Stimulated activated effector memory CD8-positive, alpha-beta T cell treated with anti-CD3 and anti-CD28 coated beads, Interleukin-12 subunit alpha, Interleukin-12 subunit beta, amount 100 ng/mL, for 72 hours (primary cell): ENCODE measurements around the gene FRMD4A.

ENCODE experiments used
- ATAC-seq: fragments of 150-1000 bp; cut with Tn5 transposase; 2 replicates; pipeline ENCODE4 v1.10.0; 2021
- DNase-seq, 2 donors: peaks; one replicate each; pipeline ENCODE4 v3.0.0; 2021 to 2022; ENCODE audit warnings: low spot score in 2 of 2
- H3K27ac Mint-ChIP-seq: one replicate; pipeline ENCODE4 v1.8.0; 2022; ENCODE audit warnings: mild to moderate bottlenecking, mixed read lengths
- H3K36me3 Mint-ChIP-seq: one replicate; pipeline ENCODE4 v1.8.0; 2022; ENCODE audit warnings: mild to moderate bottlenecking, mixed read lengths
- H3K4me1 Mint-ChIP-seq: one replicate; pipeline ENCODE4 v1.8.0; 2022; ENCODE audit warnings: mixed read lengths
- H3K4me3 Mint-ChIP-seq: one replicate; pipeline ENCODE4 v1.8.0; 2022; ENCODE audit warnings: mild to moderate bottlenecking, mixed read lengths
- H3K9me3 Mint-ChIP-seq: one replicate; pipeline ENCODE4 v1.8.0; 2022; ENCODE audit warnings: mixed read lengths

FRMD4A gene

GRCh38 chr10:13759168-13759567 lies 571.6 kb downstream of the FRMD4A start:
- H3K4me3 Mint-ChIP-seq: no peak overlapping the region
- ATAC-seq (no peak), DNase-seq (no peak)
- H3K9me3 Mint-ChIP-seq: no peaks in the 10 kb centered on the region
- H3K4me1 Mint-ChIP-seq: peaks cover 5% of the 10 kb centered on the region
- no peak overlapping the region for H3K27ac Mint-ChIP-seq
- H3K36me3 Mint-ChIP-seq: no peaks in the 10 kb centered on the region

GRCh38 chr10:13758756-13759155 lies 572.0 kb downstream of the FRMD4A start:
- no peak overlapping the region for H3K4me3 Mint-ChIP-seq
- H3K9me3 Mint-ChIP-seq: no peaks in the 10 kb centered on the region
- H3K36me3 Mint-ChIP-seq: no peaks in the 10 kb centered on the region
- DNase-seq: no peak
- no peak overlapping the region for H3K27ac Mint-ChIP-seq
- no peak for ATAC-seq
- H3K4me1 Mint-ChIP-seq: peaks cover 5% of the 10 kb centered on the region

- no peak overlapping the region for H3K27ac Mint-ChIP-seq
- peaks cover 5% of the 10 kb centered on the region for H3K4me1 Mint-ChIP-seq
- H3K4me3 Mint-ChIP-seq: no peak overlapping the region
- H3K9me3 Mint-ChIP-seq: no peaks in the 10 kb centered on the region
- DNase-seq (no peak), ATAC-seq (no peak)
- H3K36me3 Mint-ChIP-seq: no peaks in the 10 kb centered on the region
These were observed 572.4 kb downstream of the FRMD4A start for GRCh38 chr10:13758312-13758711.

GRCh38 chr10:13754277-13754676 lies 576.4 kb downstream of the FRMD4A start:
- H3K4me3 Mint-ChIP-seq: no peak overlapping the region
- H3K9me3 Mint-ChIP-seq: no peaks in the 10 kb centered on the region
- peaks cover 5% of the 10 kb centered on the region for H3K4me1 Mint-ChIP-seq
- DNase-seq: no peak
- H3K27ac Mint-ChIP-seq: no peak overlapping the region
- no peaks in the 10 kb centered on the region for H3K36me3 Mint-ChIP-seq
- no peak for ATAC-seq

GRCh38 chr10:13751191-13751764 lies 579.4 kb downstream of the FRMD4A start:
- H3K9me3 Mint-ChIP-seq: no peaks in the 10 kb centered on the region
- no peak overlapping the region for H3K27ac Mint-ChIP-seq
- H3K4me3 Mint-ChIP-seq: no peak overlapping the region
- H3K36me3 Mint-ChIP-seq: no peaks in the 10 kb centered on the region
- H3K4me1 Mint-ChIP-seq: no peaks in the 10 kb centered on the region
- DNase-seq (no peak), ATAC-seq (no peak)

- no peak overlapping the region for H3K4me3 Mint-ChIP-seq
- no peak for DNase-seq
- no peak for ATAC-seq
- no peaks in the 10 kb centered on the region for H3K9me3 Mint-ChIP-seq
- no peaks in the 10 kb centered on the region for H3K4me1 Mint-ChIP-seq
- H3K27ac Mint-ChIP-seq: no peak overlapping the region
- no peaks in the 10 kb centered on the region for H3K36me3 Mint-ChIP-seq
These were observed 580.2 kb downstream of the FRMD4A start for GRCh38 chr10:13750299-13751190.

- DNase-seq (no peak), ATAC-seq (no peak)
- peaks cover 8% of the 10 kb centered on the region for H3K4me1 Mint-ChIP-seq
- H3K36me3 Mint-ChIP-seq: no peaks in the 10 kb centered on the region
- H3K9me3 Mint-ChIP-seq: no peaks in the 10 kb centered on the region
- H3K4me3 Mint-ChIP-seq: no peak overlapping the region
- H3K27ac Mint-ChIP-seq: no peak overlapping the region
These were observed 585.5 kb downstream of the FRMD4A start for GRCh38 chr10:13745271-13745670.

GRCh38 chr10:13743963-13744362 lies 586.8 kb downstream of the FRMD4A start:
- Mint-ChIP-seq H3K27ac (no peak overlapping the region), H3K36me3 (no peaks in the 10 kb centered on the region), H3K4me1 (peaks cover 8% of the 10 kb centered on the region), H3K4me3 (no peak overlapping the region), H3K9me3 (no peaks in the 10 kb centered on the region)
- DNase-seq (no peak), ATAC-seq (no peak)

GRCh38 chr10:13743101-13743693 lies 587.5 kb downstream of the FRMD4A start:
- Mint-ChIP-seq H3K4me1 (peaks cover 8% of the 10 kb centered on the region), H3K36me3 (no peaks in the 10 kb centered on the region), H3K4me3 (no peak overlapping the region), H3K27ac (no peak overlapping the region), H3K9me3 (no peaks in the 10 kb centered on the region)
- no peak for DNase-seq
- ATAC-seq: peak; percentile 35

GRCh38 chr10:13741438-13741837 lies 589.3 kb downstream of the FRMD4A start:
- Mint-ChIP-seq H3K27ac (no peak overlapping the region), H3K4me1 (peaks cover 8% of the 10 kb centered on the region), H3K9me3 (no peaks in the 10 kb centered on the region), H3K4me3 (no peak overlapping the region), H3K36me3 (no peaks in the 10 kb centered on the region)
- DNase-seq (no peak), ATAC-seq (no peak)

- no peak overlapping the region for H3K27ac Mint-ChIP-seq
- H3K4me1 Mint-ChIP-seq: peaks cover 8% of the 10 kb centered on the region
- no peaks in the 10 kb centered on the region for H3K9me3 Mint-ChIP-seq
- DNase-seq (no peak), ATAC-seq (no peak)
- H3K36me3 Mint-ChIP-seq: no peaks in the 10 kb centered on the region
- H3K4me3 Mint-ChIP-seq: no peak overlapping the region
These were observed 590.3 kb downstream of the FRMD4A start for GRCh38 chr10:13740461-13740860.

- Mint-ChIP-seq H3K4me3 (no peak overlapping the region), H3K9me3 (no peaks in the 10 kb centered on the region), H3K36me3 (no peaks in the 10 kb centered on the region), H3K4me1 (peaks cover 8% of the 10 kb centered on the region), H3K27ac (no peak overlapping the region)
- ATAC-seq (no peak), DNase-seq (no peak)
These were observed 591.5 kb downstream of the FRMD4A start for GRCh38 chr10:13739183-13739582.

GRCh38 chr10:13736506-13736905 lies 594.2 kb downstream of the FRMD4A start:
- ATAC-seq (no peak), DNase-seq (no peak)
- no peaks in the 10 kb centered on the region for H3K4me1 Mint-ChIP-seq

GRCh38 chr10:13734151-13734550 lies 596.6 kb downstream of the FRMD4A start:
- H3K36me3 Mint-ChIP-seq: no peaks in the 10 kb centered on the region
- no peaks in the 10 kb centered on the region for H3K9me3 Mint-ChIP-seq
- H3K4me3 Mint-ChIP-seq: no peak overlapping the region
- no peaks in the 10 kb centered on the region for H3K4me1 Mint-ChIP-seq
- H3K27ac Mint-ChIP-seq: no peak overlapping the region
- no peak for ATAC-seq
- no peak for DNase-seq

More at GRCh38 chr10:13736506-13736905, 594.2 kb downstream of the FRMD4A start:
- Mint-ChIP-seq H3K36me3 (no peaks in the 10 kb centered on the region), H3K9me3 (no peaks in the 10 kb centered on the region), H3K4me3 (no peak overlapping the region), H3K27ac (no peak overlapping the region)

- Mint-ChIP-seq H3K4me3 (no peak overlapping the region), H3K4me1 (no peaks in the 10 kb centered on the region), H3K36me3 (no peaks in the 10 kb centered on the region), H3K9me3 (no peaks in the 10 kb centered on the region), H3K27ac (no peak overlapping the region)
- DNase-seq (no peak), ATAC-seq (no peak)
These were observed 597.7 kb downstream of the FRMD4A start for GRCh38 chr10:13733071-13733470.

- Mint-ChIP-seq H3K36me3 (no peaks in the 10 kb centered on the region), H3K4me3 (no peak overlapping the region), H3K27ac (no peak overlapping the region), H3K4me1 (no peaks in the 10 kb centered on the region), H3K9me3 (no peaks in the 10 kb centered on the region)
- DNase-seq (no peak), ATAC-seq (peak; percentile 37)
These were observed 598.3 kb downstream of the FRMD4A start for GRCh38 chr10:13732465-13732881.
